ENCODE data around the gene POM121. TPM values are rescaled to one million over a fixed set of nuclear protein-coding genes. Genes with fewer than 3 reads are reported as not detected.
A peak's percentile ranks its signal among the peaks of the same experiment; 100 is the strongest.
"Not testable (repeated sequence)": the region's sequence is repeated elsewhere in the genome, so short reads cannot be mapped to it uniquely, and the experiment has no call there.

POM121 gene
- 10 to 100 TPM; 19.5 to 41.4 TPM for total RNA-seq

DNA sequence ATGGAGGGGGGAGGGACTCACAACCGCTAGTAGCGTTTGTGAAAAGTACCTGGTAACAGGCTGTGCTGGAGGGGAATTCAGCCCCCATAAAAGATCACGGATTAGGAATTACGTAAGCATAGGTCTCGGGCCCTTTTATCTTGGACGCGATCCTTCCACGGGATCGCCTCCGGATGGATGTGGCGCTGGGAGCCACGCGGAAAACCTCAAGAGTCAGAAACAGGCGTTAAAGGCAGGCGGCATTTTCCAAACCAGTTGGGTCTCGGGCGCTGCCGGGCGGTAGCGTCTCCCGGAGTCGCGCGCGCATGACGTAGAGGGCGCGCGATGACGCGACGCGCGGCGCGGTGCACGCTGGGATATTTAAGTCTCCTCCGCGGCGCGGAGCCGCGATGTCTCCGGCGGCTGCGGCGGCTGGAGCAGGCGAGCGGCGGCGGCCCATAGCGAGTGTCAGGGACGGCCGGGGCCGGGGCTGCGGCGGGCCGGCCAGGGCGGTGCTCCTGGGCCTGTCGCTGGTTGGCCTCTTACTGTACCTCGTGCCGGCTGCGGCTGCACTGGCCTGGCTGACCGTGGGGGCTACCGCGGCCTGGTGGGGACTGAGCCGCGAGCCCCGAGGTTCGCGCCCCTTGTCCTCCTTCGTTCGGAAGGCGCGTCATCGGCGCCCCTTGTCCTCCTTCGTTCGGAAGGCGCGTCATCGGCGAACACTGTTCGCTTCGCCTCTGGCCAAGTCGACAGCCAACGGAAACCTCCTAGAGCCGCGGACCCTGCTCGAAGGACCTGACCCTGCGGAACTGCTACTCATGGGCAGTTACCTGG, at the start of gene POM121:
Gene POM121, plus strand, starts transcription at position 363 of the 813 bp plus-strand sequence. Its CDS starts 27 bp downstream, at position 390.
- Histone ChIP-seq H3K4me1 (replicated peaks) (no peaks in the 10 kb centered on the region), H3K27ac (peak within 1 kb of the TSS; percentile 77 to 78), H3K4me3 (peak within 1 kb of the TSS; percentile 69 to 74), H3K36me3 (peaks cover 0 to 7% of the 10 kb centered on the region in 2 donors), H3K27me3 (replicated peaks; ENCODE audit: insufficient read depth) (no peaks in the 10 kb centered on the region), H3K9me3 (no peaks in the 10 kb centered on the region)
- peak; percentile 78 for DNase-seq (ENCODE audit: low spot score)
- intact Hi-C loops (cut with DNase I) = loop anchor here (10.0 kb wide), 1 partner anchor 100 kb away; the partner anchor contains the start of gene TYW1B
- under 1% methylated on average over 81 of the region's 91 CpGs for WGBS
- TF ChIP-seq POLR2AphosphoS5 (IDR thresholded peaks at IDR 0.05) (peak; percentile 79), POLR2A (IDR thresholded peaks at IDR 0.05) (peak; percentile 46)
- TF ChIP-seq, protein P1, sequence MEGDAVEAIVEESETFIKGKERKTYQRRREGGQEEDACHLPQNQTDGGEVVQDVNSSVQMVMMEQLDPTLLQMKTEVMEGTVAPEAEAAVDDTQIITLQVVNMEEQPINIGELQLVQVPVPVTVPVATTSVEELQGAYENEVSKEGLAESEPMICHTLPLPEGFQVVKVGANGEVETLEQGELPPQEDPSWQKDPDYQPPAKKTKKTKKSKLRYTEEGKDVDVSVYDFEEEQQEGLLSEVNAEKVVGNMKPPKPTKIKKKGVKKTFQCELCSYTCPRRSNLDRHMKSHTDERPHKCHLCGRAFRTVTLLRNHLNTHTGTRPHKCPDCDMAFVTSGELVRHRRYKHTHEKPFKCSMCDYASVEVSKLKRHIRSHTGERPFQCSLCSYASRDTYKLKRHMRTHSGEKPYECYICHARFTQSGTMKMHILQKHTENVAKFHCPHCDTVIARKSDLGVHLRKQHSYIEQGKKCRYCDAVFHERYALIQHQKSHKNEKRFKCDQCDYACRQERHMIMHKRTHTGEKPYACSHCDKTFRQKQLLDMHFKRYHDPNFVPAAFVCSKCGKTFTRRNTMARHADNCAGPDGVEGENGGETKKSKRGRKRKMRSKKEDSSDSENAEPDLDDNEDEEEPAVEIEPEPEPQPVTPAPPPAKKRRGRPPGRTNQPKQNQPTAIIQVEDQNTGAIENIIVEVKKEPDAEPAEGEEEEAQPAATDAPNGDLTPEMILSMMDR (IDR thresholded peaks at IDR 0.05) = peak in 1 of 4 experiments; percentile 7

DNA sequence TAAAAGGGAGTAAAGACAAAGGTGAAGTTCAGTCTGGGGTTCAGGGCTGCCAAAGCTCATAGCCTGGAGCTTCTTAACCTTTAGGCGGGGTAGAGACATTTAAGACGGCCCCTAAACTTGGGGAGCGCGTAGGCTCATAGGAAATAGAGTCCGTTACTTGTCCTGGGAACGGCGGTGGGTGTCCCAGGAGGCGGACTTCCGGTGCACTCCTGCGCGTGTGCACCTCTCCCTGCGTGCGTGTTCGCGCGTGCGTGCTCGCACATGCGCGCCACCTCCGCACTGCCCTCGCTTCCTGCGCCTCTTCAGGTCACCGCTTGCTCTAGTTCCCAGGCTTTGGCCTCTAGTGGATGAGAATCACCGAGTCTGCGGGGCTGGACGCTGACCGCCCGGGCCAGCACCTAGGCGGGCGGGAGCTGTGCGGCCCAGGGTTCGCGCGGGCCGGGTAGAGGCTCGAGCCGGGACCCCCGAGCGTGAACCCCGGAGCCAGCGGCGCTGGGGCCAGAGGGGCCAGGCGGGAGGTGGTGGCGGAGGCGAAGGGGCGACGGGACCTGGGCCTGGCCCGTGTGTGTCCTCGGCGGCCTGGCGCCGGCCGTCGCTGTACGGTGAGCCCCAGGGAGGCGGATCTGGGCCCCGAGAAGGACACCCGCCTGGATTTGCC, 45.7 kb upstream of the POM121 start:
- peak; percentile 63 for TF ChIP-seq POLR2A (IDR thresholded peaks at IDR 0.05)
- peak; percentile 84 for TF ChIP-seq POLR2AphosphoS5 (IDR thresholded peaks at IDR 0.05)
- TF ChIP-seq, protein P1 (IDR thresholded peaks at IDR 0.05) = peak in 2 of 4 experiments; percentile 10 to 29
- WGBS = 0% methylated on average over 32 of the region's 59 CpGs
- intact Hi-C loops (cut with DNase I); H3K27me3 ChIP-seq (replicated peaks; ENCODE audit: insufficient read depth); H3K4me1 ChIP-seq (replicated peaks); H3K36me3 ChIP-seq; H3K9me3 ChIP-seq: not testable (repeated sequence)
- DNase-seq (ENCODE audit: low spot score) = peak; percentile 63
- Histone ChIP-seq H3K4me3 (peak overlapping the region; percentile 62 to 66), H3K27ac (peak overlapping the region; percentile 77 to 87)

DNA sequence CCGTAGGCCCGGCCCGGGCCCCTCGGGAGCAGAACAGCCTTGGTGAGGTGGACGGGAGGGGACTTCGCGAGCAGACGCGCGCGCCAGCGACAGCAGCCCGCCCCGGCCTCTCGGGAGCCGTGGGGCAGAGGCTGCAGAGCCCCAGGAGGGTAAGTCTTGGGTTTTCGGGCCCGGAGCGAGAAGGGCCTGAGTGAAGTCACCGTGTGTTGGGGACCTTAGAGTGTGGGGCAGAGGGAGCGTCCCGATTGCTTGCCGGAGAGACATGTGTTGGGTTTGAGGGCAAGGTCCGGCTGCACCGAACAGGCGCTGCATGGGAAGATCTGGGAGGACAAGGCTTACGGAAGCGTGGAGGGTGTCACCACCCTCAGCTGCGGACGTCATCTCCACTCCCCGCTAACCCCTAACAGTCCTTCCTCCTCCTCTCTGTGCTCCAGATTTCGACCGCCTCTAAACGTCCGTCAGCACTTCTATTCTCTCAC, 45.1 kb upstream of the POM121 start:
- H3K36me3 ChIP-seq; H3K27me3 ChIP-seq (replicated peaks; ENCODE audit: insufficient read depth); H3K4me1 ChIP-seq (replicated peaks); H3K9me3 ChIP-seq; intact Hi-C loops (cut with DNase I): not testable (repeated sequence)
- DNase-seq (ENCODE audit: low spot score) = peak; percentile 19
- Histone ChIP-seq H3K4me3 (peak overlapping the region; percentile 62 to 66), H3K27ac (peak overlapping the region; percentile 77 to 87)
- under 1% methylated on average over 18 of the region's 35 CpGs for WGBS

DNA sequence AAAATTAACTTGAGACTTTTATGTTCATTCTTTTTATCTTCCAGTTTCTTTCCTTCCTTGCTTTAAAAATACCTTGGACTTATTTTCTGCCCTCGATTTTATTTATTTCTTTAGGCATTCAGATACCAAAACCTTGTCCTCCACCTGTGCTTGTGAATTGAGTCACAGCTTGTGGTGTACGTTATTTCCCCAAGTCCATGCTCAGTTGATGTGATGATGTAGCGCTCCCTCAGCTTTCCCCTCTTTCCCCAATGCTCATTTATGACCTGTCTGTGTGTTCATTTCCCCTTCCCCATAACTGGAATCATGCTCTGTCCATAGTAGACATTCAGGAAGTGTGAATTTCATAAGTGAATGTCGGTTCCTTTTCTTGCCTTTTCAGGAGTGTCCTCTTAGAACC, 33.1 kb upstream of the POM121 start:
- WGBS = 89% methylated on average over 4 of the region's 4 CpGs
- H3K27me3 ChIP-seq (replicated peaks; ENCODE audit: insufficient read depth); DNase-seq (ENCODE audit: low spot score); H3K4me3 ChIP-seq; H3K4me1 ChIP-seq (replicated peaks); intact Hi-C loops (cut with DNase I); H3K9me3 ChIP-seq; H3K36me3 ChIP-seq; H3K27ac ChIP-seq: not testable (repeated sequence)

DNA sequence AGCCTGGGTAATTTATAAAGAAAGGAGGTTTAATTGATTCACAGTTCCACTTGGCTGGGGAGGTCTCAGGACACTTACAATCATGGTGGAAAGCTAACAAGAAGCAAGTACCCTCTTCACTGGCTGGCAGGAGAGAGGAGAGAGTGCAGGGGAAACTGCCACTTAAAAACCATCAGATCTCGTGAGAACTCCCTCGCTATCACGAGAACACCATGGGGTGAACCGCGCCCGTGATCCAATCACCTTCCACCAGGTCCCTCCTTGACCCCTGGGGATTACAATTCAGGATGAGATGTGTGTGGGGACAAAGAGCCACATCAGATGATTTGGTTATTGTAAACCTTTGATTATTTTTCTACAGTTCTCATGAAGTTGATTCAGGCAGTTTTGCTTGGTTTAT, 20.2 kb upstream of the POM121 start:
- H3K27ac ChIP-seq; H3K36me3 ChIP-seq; intact Hi-C loops (cut with DNase I); H3K27me3 ChIP-seq (replicated peaks; ENCODE audit: insufficient read depth); DNase-seq (ENCODE audit: low spot score); H3K9me3 ChIP-seq; H3K4me1 ChIP-seq (replicated peaks); H3K4me3 ChIP-seq: not testable (repeated sequence)
- 98% methylated on average over 6 of the region's 6 CpGs for WGBS

DNA sequence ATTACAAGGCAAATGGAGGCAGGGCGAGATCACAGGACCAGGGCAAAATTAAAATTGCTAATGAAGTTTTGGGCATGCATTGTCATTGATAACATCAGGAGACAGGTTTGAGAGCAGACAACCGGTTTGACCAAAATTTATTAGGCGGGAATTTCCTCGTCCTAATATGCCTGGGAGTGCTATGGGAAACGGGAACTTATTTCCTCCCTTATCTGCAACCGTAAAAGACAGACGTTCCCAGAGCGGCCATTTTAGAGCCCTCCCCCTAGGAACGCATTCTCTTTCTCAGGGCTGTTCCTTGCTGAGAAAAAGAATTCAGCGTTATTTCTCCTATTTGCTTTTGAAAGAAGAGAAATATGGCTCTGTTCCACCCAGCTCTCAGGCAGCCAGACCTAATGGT, 16.5 kb upstream of the POM121 start:
- H3K4me1 ChIP-seq (replicated peaks); H3K36me3 ChIP-seq; H3K9me3 ChIP-seq; DNase-seq (ENCODE audit: low spot score); H3K27ac ChIP-seq; H3K27me3 ChIP-seq (replicated peaks; ENCODE audit: insufficient read depth); H3K4me3 ChIP-seq; intact Hi-C loops (cut with DNase I): not testable (repeated sequence)
- WGBS = 80% methylated on average over 10 of the region's 10 CpGs

DNA sequence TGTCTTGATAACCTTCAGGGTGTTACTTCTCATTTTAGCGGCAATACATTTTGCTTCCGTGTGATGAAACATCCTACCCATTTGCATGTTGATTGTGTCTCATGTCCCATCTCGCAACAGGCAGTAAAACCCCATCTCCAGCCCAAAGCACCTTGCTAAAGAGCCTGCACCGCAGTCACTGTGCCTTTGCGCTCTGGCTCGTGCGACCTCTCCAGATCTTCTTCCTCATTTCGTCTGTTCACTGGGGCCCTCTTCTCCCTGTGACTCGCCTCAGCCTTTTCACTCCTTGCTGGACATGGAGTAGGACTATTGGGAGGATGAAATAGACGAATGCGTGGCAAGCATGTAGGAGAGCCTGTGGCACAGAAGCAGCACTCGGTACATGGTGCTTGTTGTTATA, 13.5 kb upstream of the POM121 start:
- 91% methylated on average over 10 of the region's 12 CpGs for WGBS

DNA sequence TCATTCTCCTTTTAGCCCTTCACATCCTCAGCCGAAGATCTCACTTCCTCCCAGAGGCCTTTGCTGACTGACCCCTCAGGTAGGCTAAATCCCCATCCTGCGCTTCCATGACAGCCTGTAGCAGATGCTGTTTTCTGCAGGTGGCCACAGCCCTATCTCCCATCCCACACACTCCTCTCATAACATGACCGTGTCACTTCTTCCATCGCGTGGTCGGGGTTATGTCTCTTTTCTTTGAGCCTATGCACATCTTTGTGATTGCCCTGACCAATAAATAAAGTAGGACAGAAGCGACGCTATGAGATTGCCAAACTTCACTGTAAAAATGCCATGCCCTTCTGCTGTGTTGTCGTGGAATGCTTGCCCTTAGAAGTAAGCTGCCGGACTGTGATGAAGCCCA, 11.1 kb upstream of the POM121 start:
- WGBS = 84% methylated on average over 10 of the region's 10 CpGs
- intact Hi-C loops (cut with DNase I) = not testable (repeated sequence)

More for the DNA sequence above, 13.5 kb upstream of the POM121 start:
- H3K4me3 ChIP-seq; H3K27me3 ChIP-seq (replicated peaks; ENCODE audit: insufficient read depth); H3K9me3 ChIP-seq; H3K4me1 ChIP-seq (replicated peaks); intact Hi-C loops (cut with DNase I); DNase-seq (ENCODE audit: low spot score); H3K27ac ChIP-seq; H3K36me3 ChIP-seq: not testable (repeated sequence)

More for the DNA sequence above, 11.1 kb upstream of the POM121 start:
- not testable (repeated sequence) for DNase-seq (ENCODE audit: low spot score); H3K4me1 ChIP-seq (replicated peaks); H3K9me3 ChIP-seq; H3K36me3 ChIP-seq; H3K4me3 ChIP-seq; H3K27ac ChIP-seq; H3K27me3 ChIP-seq (replicated peaks; ENCODE audit: insufficient read depth)

All from prostate gland (tissue), 2 donors.